RWPE2 (cell line): Measurements from ENCODE around the gene NACC2.

Experiments
- ATAC-seq: fragments of 200-7000 bp; cut with Tn5 transposase; 3 replicates; pipeline ENCODE4 v1.9.1; 2021; ENCODE audit warnings: low read depth
- DNase-seq: peaks from one replicate; pipeline ENCODE4 v3.0.0-alpha.2; 2020; ENCODE audit warnings: low spot score
- H3K27ac ChIP-seq: fragments of 450-650 bp; 2 replicates; pipeline ENCODE4 v1.5.1; 2017; ENCODE audit warnings: mild to moderate bottlenecking; ENCODE audit not compliant: poor library complexity, severe bottlenecking
- H3K27me3 ChIP-seq: fragments of 250-450 bp; sonication (Bioruptor Pico); 2 replicates; pipeline ENCODE4 v1.5.1; 2021; ENCODE audit warnings: mild to moderate bottlenecking, moderate library complexity; ENCODE audit not compliant: insufficient read depth, poor library complexity, severe bottlenecking
- H3K36me3 ChIP-seq: fragments of 250-450 bp; sonication (Bioruptor Pico); 2 replicates; pipeline ENCODE4 v1.5.1; 2020; ENCODE audit warnings: low read depth, mild to moderate bottlenecking, moderate library complexity
- H3K4me1 ChIP-seq: fragments of 250-450 bp; sonication (Bioruptor Pico); 2 replicates; pipeline ENCODE4 v1.5.1; 2021; ENCODE audit warnings: mild to moderate bottlenecking, moderate library complexity; ENCODE audit not compliant: insufficient read depth, poor library complexity, severe bottlenecking
- H3K4me3 ChIP-seq: fragments of 250-450 bp; sonication (Bioruptor Pico); 2 replicates; pipeline ENCODE4 v1.5.1; 2021; ENCODE audit warnings: mild to moderate bottlenecking, moderate library complexity; ENCODE audit not compliant: severe bottlenecking
- H3K9me3 ChIP-seq: fragments of 250-450 bp; sonication (Bioruptor Pico); 2 replicates; pipeline ENCODE4 v1.5.1; 2021; ENCODE audit warnings: mild to moderate bottlenecking, moderate library complexity; ENCODE audit not compliant: severe bottlenecking
- TF ChIP-seq, protein P1 (sequence below): fragments of 450-650 bp; IDR thresholded peaks from one replicate; pipeline ENCODE4 v1.5.1; 2017; ENCODE audit warnings: mild to moderate bottlenecking, moderate library complexity; ENCODE audit not compliant: poor library complexity, severe bottlenecking

NACC2 gene

DNA sequence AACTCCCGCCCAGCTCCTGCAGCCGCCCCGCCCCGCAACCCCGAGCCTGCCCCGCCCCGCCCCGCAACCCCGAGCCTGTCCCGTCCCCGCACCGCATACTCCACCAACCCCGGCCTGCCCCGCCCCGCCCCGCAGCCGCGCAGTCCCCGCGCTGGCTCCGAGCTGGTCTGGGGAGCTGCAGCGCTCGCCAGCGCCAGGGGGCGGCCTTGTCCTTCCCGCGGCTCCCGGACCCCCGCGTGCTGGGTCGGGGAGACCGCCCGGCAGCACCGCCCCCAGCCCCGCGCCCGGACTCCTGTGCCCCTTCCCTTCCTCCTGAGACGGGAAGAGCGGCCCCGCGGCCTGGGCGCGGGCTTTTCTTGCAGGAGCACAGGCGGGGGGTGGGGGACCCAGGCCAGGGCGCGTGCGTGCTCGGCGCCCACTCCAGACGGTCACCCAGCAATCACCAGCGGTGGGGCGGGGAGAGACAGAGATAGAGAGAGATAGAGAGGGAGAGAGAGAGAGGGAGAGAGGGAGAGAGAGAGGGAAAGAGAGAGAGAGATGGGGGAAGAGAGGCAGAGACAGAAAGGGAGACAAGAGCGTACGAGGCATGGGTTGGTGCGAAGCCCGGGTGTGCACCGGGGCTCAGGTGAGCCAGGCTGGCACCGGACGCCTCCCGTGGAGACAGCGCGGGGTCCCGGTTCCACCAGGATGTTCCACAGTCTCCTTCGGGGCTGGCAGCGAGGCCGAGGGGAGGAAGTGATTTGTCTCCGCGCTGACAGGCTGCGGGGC is 38.3 kb upstream of the NACC2 start:
- H3K9me3 ChIP-seq: no peaks in the 10 kb centered on the region
- no peak overlapping the region for H3K4me3 ChIP-seq
- ATAC-seq (peak; percentile 35; the same call in 1 of the 3 replicates), DNase-seq (no peak)
- H3K27ac ChIP-seq: no peak overlapping the region
- TF ChIP-seq, protein P1, sequence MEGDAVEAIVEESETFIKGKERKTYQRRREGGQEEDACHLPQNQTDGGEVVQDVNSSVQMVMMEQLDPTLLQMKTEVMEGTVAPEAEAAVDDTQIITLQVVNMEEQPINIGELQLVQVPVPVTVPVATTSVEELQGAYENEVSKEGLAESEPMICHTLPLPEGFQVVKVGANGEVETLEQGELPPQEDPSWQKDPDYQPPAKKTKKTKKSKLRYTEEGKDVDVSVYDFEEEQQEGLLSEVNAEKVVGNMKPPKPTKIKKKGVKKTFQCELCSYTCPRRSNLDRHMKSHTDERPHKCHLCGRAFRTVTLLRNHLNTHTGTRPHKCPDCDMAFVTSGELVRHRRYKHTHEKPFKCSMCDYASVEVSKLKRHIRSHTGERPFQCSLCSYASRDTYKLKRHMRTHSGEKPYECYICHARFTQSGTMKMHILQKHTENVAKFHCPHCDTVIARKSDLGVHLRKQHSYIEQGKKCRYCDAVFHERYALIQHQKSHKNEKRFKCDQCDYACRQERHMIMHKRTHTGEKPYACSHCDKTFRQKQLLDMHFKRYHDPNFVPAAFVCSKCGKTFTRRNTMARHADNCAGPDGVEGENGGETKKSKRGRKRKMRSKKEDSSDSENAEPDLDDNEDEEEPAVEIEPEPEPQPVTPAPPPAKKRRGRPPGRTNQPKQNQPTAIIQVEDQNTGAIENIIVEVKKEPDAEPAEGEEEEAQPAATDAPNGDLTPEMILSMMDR: peak; percentile 50
- peaks cover 45% of the 10 kb centered on the region for H3K27me3 ChIP-seq
- no peaks in the 10 kb centered on the region for H3K4me1 ChIP-seq
- H3K36me3 ChIP-seq: no peaks in the 10 kb centered on the region

DNA sequence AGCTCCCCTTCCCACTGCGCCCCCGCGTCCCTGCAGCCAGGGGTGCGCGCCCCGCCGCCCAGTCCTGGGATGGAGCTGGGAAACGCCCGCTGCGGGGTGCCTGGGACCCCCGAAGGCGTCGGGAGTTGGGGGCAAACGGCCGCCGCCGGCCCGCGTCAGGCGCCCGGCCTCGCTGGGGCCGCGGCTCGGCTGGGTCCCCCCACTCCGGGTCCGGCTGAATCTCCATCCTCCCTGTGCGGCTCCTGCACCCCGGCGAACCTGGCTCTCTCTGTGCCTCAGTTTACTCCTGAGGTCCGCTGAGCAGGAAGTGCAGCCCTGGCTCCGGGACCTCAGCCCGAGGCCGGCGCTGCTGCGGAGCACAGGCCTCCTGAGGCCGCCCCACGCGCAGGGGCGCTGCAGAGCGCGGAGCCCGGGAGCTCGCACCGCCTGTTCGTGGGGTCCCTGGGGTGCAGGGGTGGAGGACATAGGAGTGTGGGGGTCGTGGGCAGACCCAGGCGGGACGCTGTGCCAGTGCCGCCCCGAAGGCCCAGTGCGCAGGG is 37.5 kb upstream of the NACC2 start:
- no peak for DNase-seq
- H3K4me3 ChIP-seq: no peak overlapping the region
- TF ChIP-seq, protein P1: no peak
- no peaks in the 10 kb centered on the region for H3K4me1 ChIP-seq
- no peaks in the 10 kb centered on the region for H3K36me3 ChIP-seq
- H3K27ac ChIP-seq: no peak overlapping the region
- no peaks in the 10 kb centered on the region for H3K9me3 ChIP-seq
- H3K27me3 ChIP-seq: peaks cover 47% of the 10 kb centered on the region
- ATAC-seq: no peak

DNA sequence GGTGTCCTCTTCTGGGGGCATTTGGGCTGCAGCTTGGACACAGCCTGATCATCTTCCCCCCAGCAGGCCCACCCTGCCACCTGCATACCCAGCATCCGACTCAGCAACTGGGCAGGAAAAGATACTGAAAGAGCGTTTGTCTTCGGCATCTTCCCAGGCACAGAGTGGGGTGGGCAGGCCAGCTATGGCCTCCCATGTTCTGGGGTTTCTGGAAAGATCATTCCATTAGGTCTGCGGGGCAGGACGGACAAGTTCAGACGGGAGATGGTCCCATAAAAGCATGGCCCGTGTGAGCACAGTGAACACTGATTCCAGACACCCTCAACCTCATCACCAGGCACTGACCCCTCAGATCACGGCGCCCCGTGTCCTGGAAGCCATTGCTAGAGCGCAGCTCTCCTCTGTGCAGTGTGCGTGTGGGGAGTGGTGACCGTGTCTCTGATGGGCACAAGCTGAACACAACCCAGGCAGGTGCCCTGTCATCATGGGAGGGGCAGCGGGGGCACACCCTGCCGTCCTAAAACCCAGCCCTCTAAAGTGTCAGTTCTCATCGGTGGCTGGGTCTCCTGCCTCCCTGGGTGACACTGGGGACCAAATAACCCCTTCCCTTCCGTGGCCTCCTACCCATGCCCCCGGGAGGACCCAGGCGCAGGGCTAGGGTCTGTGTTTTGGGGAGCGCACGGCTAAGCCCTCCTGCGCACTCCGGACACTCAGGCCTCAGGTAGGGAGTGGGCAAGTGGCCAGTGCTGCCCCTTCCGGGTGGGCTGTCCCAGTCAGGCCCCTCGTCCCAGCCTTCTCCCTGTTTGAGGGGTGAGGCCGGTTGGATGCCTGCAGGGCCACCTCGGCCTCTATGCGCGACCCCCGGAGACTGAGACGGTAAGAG is 36.8 kb upstream of the NACC2 start:
- DNase-seq (no peak), ATAC-seq (no peak)
- Histone ChIP-seq H3K27me3 (peaks cover 54% of the 10 kb centered on the region), H3K27ac (no peak overlapping the region), H3K4me3 (no peak overlapping the region), H3K9me3 (no peaks in the 10 kb centered on the region), H3K4me1 (no peaks in the 10 kb centered on the region), H3K36me3 (no peaks in the 10 kb centered on the region)
- TF ChIP-seq, protein P1: no peak

DNA sequence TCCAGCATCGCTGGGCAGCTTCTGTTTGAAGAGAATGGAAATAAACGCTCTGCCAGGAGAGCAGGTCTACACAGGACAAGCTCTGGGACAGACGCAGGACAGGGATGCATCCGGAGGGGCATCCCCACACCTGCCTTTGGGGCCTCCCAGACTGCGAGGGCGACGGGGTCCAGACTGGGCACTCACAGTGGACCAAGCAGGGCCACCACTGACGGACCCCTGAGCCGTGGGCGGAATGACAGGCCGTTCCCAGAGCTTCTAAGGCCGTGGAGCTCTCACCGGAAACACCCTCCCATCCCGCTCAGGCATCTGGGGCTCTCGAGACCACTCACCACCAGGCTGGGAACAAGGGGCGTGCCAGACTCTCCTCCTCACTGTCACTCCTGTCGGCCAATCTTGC is 34.1 kb upstream of the NACC2 start:
- no peak for DNase-seq
- ATAC-seq: no peak
- no peak overlapping the region for H3K4me3 ChIP-seq
- TF ChIP-seq, protein P1: no peak
- no peaks in the 10 kb centered on the region for H3K36me3 ChIP-seq
- H3K4me1 ChIP-seq: no peaks in the 10 kb centered on the region
- peaks cover 55% of the 10 kb centered on the region for H3K27me3 ChIP-seq
- H3K27ac ChIP-seq: no peak overlapping the region
- no peaks in the 10 kb centered on the region for H3K9me3 ChIP-seq
